ENCODE results near the gene PCGF1. TPM values are rescaled to one million over a fixed set of nuclear protein-coding genes. Genes with fewer than 3 reads are reported as not detected.
A peak's percentile ranks its signal among the peaks of the same experiment; 100 is the strongest.

PCGF1 gene
- polyA plus RNA-seq, 1 experiment, result 30.6 TPM

DNA sequence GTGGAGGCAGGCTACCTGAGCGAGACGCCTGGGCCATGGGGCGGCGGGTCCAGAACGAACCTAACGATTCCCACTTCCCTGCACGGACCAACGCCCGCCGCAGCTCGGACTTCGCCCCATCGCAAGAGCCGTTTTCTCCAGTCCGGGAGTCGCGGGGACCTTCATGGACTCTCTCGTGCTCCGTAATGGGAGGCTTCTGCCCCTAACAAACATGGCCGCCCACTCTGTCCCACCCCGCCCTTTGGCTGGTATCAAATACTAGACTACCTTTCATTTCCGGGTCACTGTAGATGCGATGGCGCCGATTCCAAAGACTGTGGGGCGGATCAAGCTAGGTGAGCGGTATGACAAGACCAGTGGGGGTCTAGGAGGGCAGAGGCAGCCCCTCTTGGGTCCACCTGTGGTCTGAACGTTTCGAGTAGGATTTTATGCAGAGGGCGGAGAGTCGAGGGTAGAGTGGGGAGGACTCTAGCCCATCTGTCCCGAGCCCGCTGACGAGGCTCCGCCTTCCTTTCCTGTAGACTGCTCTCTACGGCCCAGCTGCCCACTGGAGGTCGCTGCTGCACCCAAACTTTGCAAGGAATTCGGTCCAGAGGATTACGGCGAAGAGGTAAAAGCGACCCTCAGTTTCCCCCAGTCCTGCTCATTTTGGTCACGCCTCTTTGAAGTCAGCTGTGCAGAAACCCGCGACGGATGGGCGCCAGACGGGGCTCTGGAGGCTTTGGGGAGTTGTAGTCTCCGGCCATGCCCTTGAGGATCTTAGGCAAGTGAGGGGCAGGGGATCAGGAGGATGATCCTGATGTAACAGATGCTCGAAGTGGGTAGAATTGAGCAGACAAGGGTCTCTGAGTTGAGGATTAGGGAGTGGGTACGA, 24.5 kb downstream of the PCGF1 start, which contains the start of the genes CCDC142 and TTC31:
Gene CCDC142 (minus strand): TSS at position 198 of the 874 bp plus-strand sequence. CDS start 161 bp downstream, at position 37.
Gene TTC31 (plus strand): TSS at position 281 of the 874 bp plus-strand sequence. CDS start 15 bp downstream, at position 296.
- ChIA-PET CTCF (interaction anchor here (0.8 to 8.1 kb wide), 21 partner anchors 10 to 148 kb away, joined by 3 to 149 read pairs (median 5); partner anchors contain the start of genes INO80B, LBX2 and MRPL53), POLR2A (interaction anchor here (0.6 kb wide), 1 partner anchor 14 kb away, joined by 5 read pairs; no protein-coding TSS in a partner anchor)
- peak within 1 kb of the TSS; percentile 91 for H3K4me3 ChIP-seq (ENCODE audit: low read depth, low read length)
- H3K36me3 ChIP-seq (ENCODE audit: control insufficient read depth, insufficient read depth, low read length), result peaks cover 4% of the 10 kb centered on the region
- peak; percentile 74 for DNase-seq (ENCODE audit: low read depth)
- TF ChIP-seq, protein P1, sequence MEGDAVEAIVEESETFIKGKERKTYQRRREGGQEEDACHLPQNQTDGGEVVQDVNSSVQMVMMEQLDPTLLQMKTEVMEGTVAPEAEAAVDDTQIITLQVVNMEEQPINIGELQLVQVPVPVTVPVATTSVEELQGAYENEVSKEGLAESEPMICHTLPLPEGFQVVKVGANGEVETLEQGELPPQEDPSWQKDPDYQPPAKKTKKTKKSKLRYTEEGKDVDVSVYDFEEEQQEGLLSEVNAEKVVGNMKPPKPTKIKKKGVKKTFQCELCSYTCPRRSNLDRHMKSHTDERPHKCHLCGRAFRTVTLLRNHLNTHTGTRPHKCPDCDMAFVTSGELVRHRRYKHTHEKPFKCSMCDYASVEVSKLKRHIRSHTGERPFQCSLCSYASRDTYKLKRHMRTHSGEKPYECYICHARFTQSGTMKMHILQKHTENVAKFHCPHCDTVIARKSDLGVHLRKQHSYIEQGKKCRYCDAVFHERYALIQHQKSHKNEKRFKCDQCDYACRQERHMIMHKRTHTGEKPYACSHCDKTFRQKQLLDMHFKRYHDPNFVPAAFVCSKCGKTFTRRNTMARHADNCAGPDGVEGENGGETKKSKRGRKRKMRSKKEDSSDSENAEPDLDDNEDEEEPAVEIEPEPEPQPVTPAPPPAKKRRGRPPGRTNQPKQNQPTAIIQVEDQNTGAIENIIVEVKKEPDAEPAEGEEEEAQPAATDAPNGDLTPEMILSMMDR (IDR thresholded peaks at IDR 0.05; ENCODE audit: insufficient read depth, low read depth, low read length), result peak; percentile 92
- no peaks in the 10 kb centered on the region for H3K27me3 ChIP-seq (ENCODE audit: control insufficient read depth, insufficient read depth, low read length)

DNA sequence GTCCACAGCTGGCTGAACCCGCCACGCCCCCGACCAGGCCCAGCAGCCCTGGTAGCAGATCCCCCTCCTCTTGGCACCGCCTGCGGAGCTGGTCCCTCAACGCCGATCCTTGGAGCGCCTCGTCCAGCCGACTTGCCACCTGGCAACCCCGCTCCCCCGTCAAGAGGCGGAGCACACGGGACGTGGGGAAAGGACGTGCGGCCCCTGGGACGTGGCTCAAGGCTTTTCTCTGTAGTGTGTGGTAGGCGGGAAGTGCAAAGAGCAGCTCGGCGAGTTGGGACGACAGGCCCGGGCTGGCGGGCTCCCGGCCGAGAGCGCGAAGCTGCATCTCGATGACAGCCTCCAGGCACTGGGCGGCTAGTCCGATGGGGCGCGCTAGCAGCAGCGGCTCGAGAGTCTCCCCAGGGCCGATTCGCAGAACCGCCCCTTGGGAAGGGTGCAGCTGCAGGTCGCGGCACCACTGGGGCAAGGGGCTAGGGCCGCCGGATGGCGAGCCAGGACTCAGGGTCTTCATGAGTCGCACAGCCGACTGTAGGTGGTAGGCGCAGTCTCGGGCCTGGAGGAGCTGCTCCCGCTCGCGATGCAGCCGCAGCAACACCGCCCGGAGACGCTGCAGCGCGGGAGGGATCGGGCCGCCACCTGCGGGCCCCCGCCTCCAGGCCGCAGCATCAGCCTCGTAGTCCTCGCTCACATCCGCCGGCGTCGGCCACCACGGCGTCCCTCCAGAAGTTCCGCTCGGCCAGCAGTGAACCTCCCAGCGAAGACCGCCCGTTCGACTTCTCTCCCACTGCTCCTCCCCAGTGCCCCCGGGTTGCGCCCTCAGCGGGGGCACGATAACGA, 25.3 kb downstream of the PCGF1 start:
- Histone ChIP-seq H3K4me3 (ENCODE audit: low read depth, low read length) (peak overlapping the region; percentile 91), H3K27me3 (ENCODE audit: control insufficient read depth, insufficient read depth, low read length) (no peaks in the 10 kb centered on the region), H3K36me3 (ENCODE audit: control insufficient read depth, insufficient read depth, low read length) (peaks cover 8% of the 10 kb centered on the region)
- TF ChIP-seq, protein P1 (IDR thresholded peaks at IDR 0.05; ENCODE audit: insufficient read depth, low read depth, low read length), result no peak
- DNase-seq (ENCODE audit: low read depth), result no peak
- CTCF ChIA-PET, result interaction anchor here (0.8 to 8.1 kb wide), 19 partner anchors 9 to 147 kb away, joined by 3 to 149 read pairs (median 5); partner anchors contain the start of genes INO80B, LBX2 and MRPL53
- POLR2A ChIA-PET, result no interaction called here

DNA sequence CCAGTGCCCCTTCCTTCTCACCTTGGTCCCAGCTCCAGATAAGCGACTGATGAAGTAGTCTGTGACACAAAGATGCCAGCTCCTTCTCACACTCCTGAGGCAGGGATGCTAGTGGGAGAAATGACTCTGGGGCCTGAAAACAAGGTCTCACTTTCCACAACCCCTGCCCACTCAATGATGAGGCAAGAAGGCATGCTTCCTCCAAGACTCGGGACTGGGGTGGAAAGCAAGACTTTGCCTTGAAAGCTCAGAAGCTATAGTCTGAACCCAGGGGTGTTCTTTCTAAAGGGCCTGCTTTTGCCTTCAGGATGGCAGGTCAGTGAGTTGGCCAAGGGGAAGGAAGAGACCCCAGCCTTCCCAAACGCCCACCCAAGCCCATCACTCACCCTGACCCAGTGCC, 26.1 kb downstream of the PCGF1 start:
- TF ChIP-seq, protein P1 (IDR thresholded peaks at IDR 0.05; ENCODE audit: insufficient read depth, low read depth, low read length), result no peak
- Histone ChIP-seq H3K27me3 (ENCODE audit: control insufficient read depth, insufficient read depth, low read length) (no peaks in the 10 kb centered on the region), H3K36me3 (ENCODE audit: control insufficient read depth, insufficient read depth, low read length) (peaks cover 8% of the 10 kb centered on the region), H3K4me3 (ENCODE audit: low read depth, low read length) (peak overlapping the region; percentile 91)
- ChIA-PET POLR2A (no interaction called here), CTCF (interaction anchor here (1.4 to 8.1 kb wide), 7 partner anchors 8 to 146 kb away, joined by 3 to 149 read pairs (median 10); partner anchors contain the start of gene MRPL53)
- DNase-seq (ENCODE audit: low read depth), result no peak

- DNase-seq (ENCODE audit: low read depth), result no peak
- ChIA-PET CTCF (interaction anchor here (1.1 to 2.7 kb wide), 3 partner anchors 7 to 111 kb away, joined by 3 to 10 read pairs (median 3); partner anchors contain the start of genes CCDC142 and TTC31), POLR2A (no interaction called here)
- H3K4me3 ChIP-seq (ENCODE audit: low read depth, low read length), result no peak overlapping the region
- no peaks in the 10 kb centered on the region for H3K27me3 ChIP-seq (ENCODE audit: control insufficient read depth, insufficient read depth, low read length)
- peaks cover 17% of the 10 kb centered on the region for H3K36me3 ChIP-seq (ENCODE audit: control insufficient read depth, insufficient read depth, low read length)
- TF ChIP-seq, protein P1 (IDR thresholded peaks at IDR 0.05; ENCODE audit: insufficient read depth, low read depth, low read length), result peak; percentile 17; the same call in 1 of the 2 replicates
Measured at GRCh38 chr2:74474899-74475298, 32.6 kb downstream of the PCGF1 start.

All from BJ (cell line).